GM19193 (cell line): ENCODE data around the gene NCEH1.

Experiments
- POLR2A ChIP-seq: IDR thresholded peaks from 4 replicates; pipeline ENCODE4 v1.6.1; 2011; ENCODE audit not compliant: insufficient read depth, insufficient read length; ENCODE audit errors: extremely low read depth

NCEH1 gene

GRCh38 chr3:172635588-172635987 is 75.3 kb downstream of the NCEH1 start:
- TF ChIP-seq POLR2A, result no peak

- no peak for TF ChIP-seq POLR2A
Measured at GRCh38 chr3:172634948-172635347, 75.9 kb downstream of the NCEH1 start.

- TF ChIP-seq POLR2A, result no peak
Measured at GRCh38 chr3:172630316-172630715, 80.6 kb downstream of the NCEH1 start.

DNA sequence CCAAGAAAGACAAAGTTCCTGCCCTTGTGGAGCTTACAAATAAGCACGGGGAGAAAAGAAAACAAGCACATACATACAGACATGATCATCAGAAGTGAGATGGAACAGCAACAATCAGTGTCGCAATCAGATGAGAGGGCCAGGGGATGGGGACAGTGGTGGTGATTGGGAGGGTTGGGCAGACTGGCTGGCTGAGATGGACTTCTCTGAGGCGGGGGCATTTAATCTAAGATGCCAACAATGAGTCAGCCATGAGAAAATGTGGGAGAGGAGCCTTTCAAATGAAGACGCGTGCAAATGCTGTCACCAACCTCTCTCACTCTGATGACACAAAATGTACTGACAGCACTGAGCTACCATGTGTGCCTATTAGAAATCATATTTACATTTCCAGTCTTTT is 81.4 kb downstream of the NCEH1 start:
- TF ChIP-seq POLR2A, result no peak

DNA sequence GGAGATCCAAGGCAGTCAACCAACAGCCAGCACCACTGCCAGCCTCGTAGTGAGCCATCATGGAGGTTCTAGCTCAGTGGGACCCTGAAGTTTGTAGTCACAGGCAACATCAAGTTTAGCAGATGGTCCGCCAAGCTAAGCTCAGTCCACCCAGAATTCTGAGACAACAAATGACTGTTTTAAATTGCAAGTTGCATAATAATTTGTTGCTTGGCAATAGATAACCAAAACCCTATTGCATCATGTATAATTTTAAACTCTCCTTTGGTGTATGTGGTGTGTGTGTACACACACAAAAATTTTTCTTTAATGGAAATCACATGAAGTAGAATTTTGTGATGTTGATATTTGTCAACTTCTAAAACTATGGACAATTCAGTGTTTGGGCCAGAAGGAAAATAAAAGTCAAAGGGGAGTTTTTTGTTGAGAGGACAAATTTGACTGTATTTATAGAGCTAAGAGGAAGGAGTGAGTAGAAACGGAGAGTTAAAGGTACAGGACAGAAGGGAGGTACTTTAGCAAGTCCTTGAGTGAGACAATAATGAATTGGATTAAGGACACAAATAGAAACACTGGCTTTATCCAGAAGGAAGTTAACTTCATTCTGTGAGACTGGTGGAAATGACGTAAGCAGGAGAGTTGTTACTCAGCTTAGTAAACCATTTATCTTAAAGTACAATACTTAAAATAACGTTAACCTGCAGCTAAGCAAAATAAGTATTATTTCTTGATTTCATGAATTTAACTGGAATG is 83.6 kb downstream of the NCEH1 start:
- TF ChIP-seq POLR2A, result no peak

DNA sequence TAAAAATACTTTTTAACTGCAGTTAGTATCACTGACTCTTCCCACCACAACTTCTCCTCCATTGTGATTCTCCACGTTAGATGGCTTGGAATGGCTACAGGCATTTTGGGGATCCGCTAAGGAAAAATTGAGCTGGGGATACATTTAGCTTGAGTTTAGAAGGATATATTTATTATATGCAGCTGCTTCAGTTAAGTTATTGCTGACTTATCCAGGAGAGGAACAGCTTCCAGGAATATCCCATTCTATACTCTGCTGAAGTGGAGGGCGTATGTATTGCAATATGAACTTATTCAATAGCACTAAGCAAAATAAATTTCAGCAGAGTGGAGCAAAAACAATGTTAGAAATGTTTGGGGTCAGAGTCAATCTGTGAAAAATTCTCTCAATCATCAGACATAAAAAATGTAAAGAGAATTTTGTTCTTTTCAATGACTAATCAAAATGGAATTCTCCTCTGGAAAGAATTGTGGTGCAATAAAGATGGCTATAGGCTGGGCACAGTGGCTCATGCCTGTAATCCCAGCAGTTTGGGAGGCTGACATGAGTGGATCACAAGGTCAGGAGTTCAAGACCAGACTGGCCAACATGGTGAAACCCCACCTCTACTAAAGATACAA is 84.7 kb downstream of the NCEH1 start:
- TF ChIP-seq POLR2A, result no peak

GRCh38 chr3:172625404-172625803 is 85.5 kb downstream of the NCEH1 start:
- TF ChIP-seq POLR2A, result no peak

DNA sequence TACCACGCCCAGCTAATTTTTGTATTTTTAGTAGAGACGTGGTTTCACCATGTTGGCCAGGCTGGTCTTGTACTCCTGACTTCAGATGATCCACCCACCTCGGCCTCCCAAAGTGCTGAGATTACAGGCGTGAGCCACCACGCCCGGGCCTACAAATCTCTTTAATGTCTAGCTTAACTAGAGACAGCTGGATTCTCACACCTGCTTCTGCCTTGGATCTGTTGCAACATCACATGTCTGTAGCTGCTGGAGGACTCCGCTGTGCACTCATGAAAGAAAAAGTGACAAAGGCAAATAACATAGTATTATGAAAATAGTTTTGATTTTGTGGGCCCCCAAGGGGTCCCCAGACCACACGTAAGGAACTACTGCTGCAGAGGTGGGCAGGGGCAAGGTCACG is 85.9 kb downstream of the NCEH1 start:
- no peak for TF ChIP-seq POLR2A

- TF ChIP-seq POLR2A, result no peak
Measured at GRCh38 chr3:172622916-172623700, 87.8 kb downstream of the NCEH1 start.

- no peak for TF ChIP-seq POLR2A
Measured at GRCh38 chr3:172622156-172622555, 88.7 kb downstream of the NCEH1 start.

- no peak for TF ChIP-seq POLR2A
Measured at GRCh38 chr3:172617976-172618375, 92.9 kb downstream of the NCEH1 start.

DNA sequence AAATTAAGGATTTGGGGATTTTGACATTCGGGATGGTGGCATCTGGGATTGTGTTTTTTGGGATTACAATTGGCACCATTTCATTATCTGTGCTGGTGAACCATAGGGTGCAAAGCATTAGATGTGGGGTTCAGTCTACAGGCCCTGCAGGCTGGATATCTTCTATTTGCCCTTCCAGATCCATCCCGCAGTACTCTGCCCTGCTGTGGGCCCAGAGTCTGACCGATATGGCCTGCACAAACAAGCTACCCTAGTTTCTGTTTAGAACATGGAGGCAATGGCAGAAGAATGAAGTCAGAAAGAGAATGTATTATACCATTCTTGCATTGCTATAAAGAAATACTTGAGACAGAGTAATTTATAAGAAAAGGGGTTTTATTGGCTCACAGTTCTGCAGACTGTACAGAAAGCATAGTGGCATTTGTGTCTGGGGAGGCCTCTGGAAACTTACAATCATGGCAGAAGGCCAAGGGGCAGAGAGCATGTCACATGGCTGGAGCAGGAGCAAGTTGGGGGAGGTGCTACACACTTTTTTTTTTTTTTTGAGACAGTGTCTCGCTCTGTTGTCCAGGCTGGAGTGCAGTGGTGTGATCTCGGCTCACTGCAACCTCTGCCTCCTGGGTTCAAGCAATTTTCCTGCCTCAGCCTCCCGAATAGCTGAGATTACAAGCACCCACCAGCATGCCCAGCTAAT is 93.7 kb downstream of the NCEH1 start:
- no peak for TF ChIP-seq POLR2A

- TF ChIP-seq POLR2A, result no peak
Measured at GRCh38 chr3:172616031-172616461, 94.8 kb downstream of the NCEH1 start.

- TF ChIP-seq POLR2A, result no peak
Measured at GRCh38 chr3:172615296-172615695, 95.6 kb downstream of the NCEH1 start.

DNA sequence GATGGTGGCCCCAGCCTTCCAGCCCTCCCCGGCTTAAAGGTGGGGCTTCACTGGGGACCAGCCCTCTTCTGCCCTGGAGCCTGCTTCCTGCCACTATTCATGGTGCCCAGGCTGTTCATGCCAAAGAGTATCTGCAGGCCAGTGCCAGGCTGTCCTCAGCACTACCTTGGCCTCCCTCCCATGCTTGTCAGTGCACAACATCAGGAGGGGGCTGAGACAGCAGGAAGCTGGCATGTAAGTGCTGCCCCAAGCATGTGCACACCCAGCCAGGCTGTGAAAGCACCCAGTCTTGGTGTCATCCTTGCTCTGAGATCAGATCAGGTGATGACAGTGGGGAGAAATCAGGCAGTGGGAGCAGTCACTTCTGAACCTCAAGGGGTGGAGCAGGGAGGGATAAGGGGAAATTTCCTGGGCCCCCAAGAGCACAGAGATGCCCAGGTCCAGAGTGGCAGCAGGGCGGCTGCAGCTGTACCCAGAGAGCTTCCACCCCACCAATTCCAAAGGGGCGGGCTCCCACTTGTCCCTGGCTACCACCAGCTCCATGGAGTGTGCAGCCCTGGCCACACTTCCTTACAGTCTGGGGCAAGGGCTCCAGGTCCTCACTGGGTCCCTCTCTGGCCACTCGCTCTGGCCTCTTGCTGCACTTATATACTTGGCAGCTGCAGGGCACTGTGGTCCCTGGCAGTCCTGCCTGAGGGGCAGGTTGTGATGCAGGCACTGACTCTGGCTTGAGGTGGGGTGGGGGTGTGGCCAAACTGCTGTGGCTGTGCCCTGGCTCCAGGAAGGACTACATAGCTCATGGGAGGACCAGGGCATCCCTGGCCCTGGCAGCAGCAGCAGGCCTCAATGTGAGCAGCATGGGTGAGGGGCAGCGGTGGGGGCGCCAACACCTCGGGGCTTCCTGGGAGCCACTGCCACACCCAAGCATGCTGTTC is 96.3 kb downstream of the NCEH1 start:
- TF ChIP-seq POLR2A, result no peak

DNA sequence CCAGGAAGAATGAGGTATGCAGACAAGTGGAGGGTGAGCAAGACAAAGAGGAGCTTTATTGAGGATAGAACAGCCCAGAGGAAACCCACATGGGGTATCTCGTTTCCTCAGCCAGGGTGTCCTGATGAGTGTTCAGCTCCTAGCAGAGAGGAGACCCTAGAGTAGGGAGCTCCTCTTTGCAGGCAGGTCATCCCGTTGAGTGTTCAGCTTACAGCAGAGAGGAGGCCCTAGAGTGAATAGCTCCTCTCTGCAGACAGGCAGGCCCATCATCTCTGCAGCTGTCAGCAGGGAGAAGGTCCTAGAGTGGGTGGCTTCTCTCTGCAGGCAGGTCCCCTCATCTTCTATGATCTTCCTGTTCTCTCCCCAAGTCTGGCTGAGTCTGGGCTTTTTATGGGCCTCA is 97.0 kb downstream of the NCEH1 start:
- TF ChIP-seq POLR2A, result no peak
